WERI-Rb-1 (cell line): ENCODE results near the gene CXADR.

ENCODE experiments used
- DNase-seq: peaks from one replicate; pipeline ENCODE4 v3.0.0-alpha.2; 2020
- H3K27ac ChIP-seq: fragments of 250-450 bp; sonication (Bioruptor Pico); 2 replicates; pipeline ENCODE4 v1.5.1; 2020; ENCODE audit warnings: mild to moderate bottlenecking, moderate library complexity
- H3K27me3 ChIP-seq: fragments of 250-450 bp; sonication (Bioruptor Pico); 2 replicates; pipeline ENCODE4 v1.5.1; 2021; ENCODE audit warnings: mild to moderate bottlenecking, low read depth, moderate library complexity; ENCODE audit not compliant: insufficient read depth, severe bottlenecking
- H3K36me3 ChIP-seq: fragments of 250-450 bp; sonication (Bioruptor Pico); 2 replicates; pipeline ENCODE4 v1.5.1; 2020; ENCODE audit warnings: mild to moderate bottlenecking, moderate library complexity
- H3K4me3 ChIP-seq: 2 replicates; pipeline ENCODE4 v1.5.1; 2011; ENCODE audit warnings: low read depth, mild to moderate bottlenecking, control low read depth, low read length
- H3K9me3 ChIP-seq: fragments of 250-450 bp; sonication (Bioruptor Pico); 2 replicates; pipeline ENCODE4 v1.5.1; 2021; ENCODE audit warnings: mild to moderate bottlenecking, moderate library complexity; ENCODE audit not compliant: severe bottlenecking
- CTCF ChIP-seq: IDR thresholded peaks from 2 replicates; pipeline ENCODE4 v1.5.1; 2011; ENCODE audit warnings: low read depth, mild to moderate bottlenecking, control low read depth, inconsistent platforms, low read length

CXADR gene

GRCh38 chr21:17550671-17551308 lies 37.9 kb downstream of the CXADR start:
- no peak for TF ChIP-seq CTCF
- H3K36me3 ChIP-seq = peaks cover 34% of the 10 kb centered on the region

GRCh38 chr21:17552410-17552809 lies 39.6 kb downstream of the CXADR start:
- Histone ChIP-seq H3K4me3 (no peak overlapping the region), H3K27ac (no peak overlapping the region), H3K36me3 (peaks cover 29% of the 10 kb centered on the region), H3K9me3 (no peaks in the 10 kb centered on the region), H3K27me3 (no peaks in the 10 kb centered on the region)
- no peak for DNase-seq
- no peak for TF ChIP-seq CTCF

More at GRCh38 chr21:17550671-17551308, 37.9 kb downstream of the CXADR start:
- Histone ChIP-seq H3K27me3 (no peaks in the 10 kb centered on the region), H3K4me3 (no peak overlapping the region), H3K27ac (no peak overlapping the region), H3K9me3 (no peaks in the 10 kb centered on the region)
- no peak for DNase-seq

DNA sequence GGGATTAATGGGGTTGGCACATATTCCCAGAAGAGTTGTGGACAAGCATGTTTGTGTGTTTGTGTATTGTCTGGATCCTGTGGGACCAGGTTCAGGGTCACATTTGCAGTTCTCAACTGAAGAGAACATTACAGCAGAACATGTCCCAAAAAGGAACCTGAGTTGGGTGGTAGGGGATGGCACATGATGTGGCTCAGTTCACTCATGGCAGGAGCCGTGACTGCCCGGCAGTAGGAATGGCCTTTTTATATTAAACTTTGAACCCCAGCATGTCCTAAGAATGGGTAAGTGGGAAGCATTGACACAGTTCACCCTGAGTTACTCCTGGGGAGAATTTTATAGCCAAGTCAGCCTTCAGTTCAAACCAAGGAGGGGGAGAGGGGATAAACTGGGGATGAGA lies 41.3 kb downstream of the CXADR start:
- H3K36me3 ChIP-seq = peaks cover 21% of the 10 kb centered on the region
- H3K9me3 ChIP-seq = no peaks in the 10 kb centered on the region
- no peak overlapping the region for H3K27ac ChIP-seq
- H3K27me3 ChIP-seq = no peaks in the 10 kb centered on the region
- no peak for DNase-seq
- H3K4me3 ChIP-seq = no peak overlapping the region
- TF ChIP-seq CTCF = no peak

DNA sequence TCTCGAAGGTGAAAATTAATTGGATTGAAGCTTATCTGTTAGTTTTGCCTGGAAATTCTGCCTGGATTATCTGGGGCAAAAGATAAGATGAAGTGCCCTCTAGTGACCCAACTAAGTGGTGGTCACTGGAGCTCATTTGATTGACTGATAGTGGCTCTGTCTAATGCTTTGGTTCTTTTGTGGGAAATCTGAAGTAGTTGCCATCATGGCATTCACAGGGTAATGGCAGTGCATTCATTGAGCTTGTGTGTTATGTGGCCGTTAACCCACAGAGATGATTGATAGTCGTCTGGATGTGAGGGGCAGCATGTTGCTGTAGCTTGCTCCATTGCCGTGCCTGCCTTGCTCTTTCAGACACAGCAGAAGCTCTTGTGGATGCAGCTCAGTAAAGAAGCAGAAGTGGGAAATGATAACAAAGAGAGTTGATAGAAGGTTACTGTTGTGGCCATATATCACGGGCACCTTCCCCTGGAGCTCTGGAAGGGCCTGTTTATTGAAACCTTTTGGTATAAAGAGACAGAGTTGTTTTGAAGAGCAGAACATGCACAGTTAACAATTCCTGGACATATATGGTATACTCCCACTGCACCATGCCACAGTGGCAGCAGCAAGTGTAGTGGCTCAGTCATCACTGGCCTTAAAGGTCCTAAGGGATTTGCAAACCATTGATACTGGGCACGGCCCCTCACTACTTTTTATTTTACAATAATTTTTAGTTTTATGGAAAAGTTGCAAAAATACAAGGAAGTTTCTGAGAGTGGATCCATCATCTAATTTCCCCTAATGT lies 42.0 kb downstream of the CXADR start:
- no peaks in the 10 kb centered on the region for H3K27me3 ChIP-seq
- DNase-seq = peak; percentile 13
- H3K36me3 ChIP-seq = peaks cover 21% of the 10 kb centered on the region
- H3K4me3 ChIP-seq = no peak overlapping the region
- no peaks in the 10 kb centered on the region for H3K9me3 ChIP-seq
- H3K27ac ChIP-seq = no peak overlapping the region
- peak; percentile 55; the same call in 1 of the 2 replicates for TF ChIP-seq CTCF

DNA sequence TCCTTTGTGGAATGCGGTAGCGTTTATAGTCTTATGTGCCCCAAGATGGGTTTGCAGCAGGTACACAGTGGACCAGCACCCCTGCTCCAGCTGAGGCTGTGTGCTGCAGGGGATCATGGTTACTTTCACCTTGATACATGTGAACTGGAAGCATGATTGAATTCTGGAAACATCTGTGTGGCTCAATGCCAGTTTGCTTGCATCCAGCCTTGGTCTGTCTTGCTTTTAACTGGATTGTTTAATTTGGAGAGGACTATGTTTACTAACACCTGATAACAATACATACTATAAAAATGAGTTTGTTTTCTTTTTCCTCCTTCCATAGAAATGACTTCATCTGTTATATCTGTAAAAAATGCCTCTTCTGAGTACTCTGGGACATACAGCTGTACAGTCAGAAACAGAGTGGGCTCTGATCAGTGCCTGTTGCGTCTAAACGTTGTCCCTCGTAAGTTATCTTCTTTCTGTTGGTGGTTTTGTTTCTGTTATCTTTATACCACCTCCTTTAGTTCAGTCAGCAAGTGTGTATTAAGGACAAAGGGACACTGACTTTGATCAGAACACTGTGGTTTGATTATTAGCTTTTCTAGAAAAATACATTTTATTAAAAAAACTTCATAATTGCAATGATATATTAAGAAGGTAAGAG lies 47.7 kb downstream of the CXADR start:
- Histone ChIP-seq H3K27me3 (no peaks in the 10 kb centered on the region), H3K36me3 (peaks cover 35% of the 10 kb centered on the region)
- no peak for DNase-seq

More for the DNA sequence above, 47.7 kb downstream of the CXADR start:
- Histone ChIP-seq H3K4me3 (no peak overlapping the region), H3K9me3 (no peaks in the 10 kb centered on the region), H3K27ac (no peak overlapping the region)
- no peak for TF ChIP-seq CTCF
